RCC 7860 (cell line): ENCODE results near the gene PLAU.
"Not testable (repeated sequence)": the region's sequence is repeated elsewhere in the genome, so short reads cannot be mapped to it uniquely, and the experiment has no call there.

Source experiments
- DNase-seq: peaks from one replicate; pipeline ENCODE4 v3.0.0-alpha.2; 2015; ENCODE audit warnings: low spot score
- FAIRE-seq: peaks from 2 replicates; lab custom pipeline; 2012; peaks lifted over from hg19 to GRCh38; lab: Jason Lieb, UNC

Gene PLAU

DNA sequence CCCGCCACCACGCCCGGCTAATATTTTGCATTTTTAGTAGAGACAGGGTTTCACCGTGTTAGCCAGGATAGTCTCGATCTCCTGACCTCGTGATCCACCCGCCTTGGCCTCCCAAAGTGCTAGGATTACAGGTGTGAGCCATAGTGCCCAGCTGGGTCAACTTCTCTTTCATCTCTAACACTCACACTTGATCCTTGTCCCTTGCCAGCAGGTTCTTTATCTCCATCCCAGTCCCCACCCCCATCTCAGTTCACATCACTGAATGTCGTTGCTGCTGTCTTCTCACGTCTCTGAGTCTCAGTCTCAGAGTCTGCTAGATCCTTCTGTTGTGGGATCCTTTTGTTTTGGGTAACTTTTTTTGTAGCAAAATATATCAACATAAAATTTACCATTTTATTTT is 15.6 kb upstream of the PLAU start:
- not testable (repeated sequence) for FAIRE-seq, DNase-seq

DNA sequence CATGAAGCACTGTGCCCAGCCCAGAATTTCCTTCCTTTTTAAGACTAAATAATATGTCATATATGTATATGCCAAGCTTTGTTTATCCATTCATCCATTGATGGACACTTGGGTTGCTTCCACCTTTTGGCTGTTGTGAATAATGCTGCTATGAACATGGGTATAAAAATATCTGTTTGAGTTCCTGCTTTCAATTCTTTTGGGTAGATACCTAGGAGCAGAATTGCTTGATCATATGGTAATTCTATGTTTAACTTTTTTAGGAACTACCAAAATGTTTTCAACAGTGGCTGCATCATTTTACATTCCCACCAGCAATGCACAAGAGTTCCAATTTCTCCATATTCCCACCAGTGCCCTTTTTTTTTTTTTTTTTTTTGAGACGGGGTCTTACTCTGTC is 13.2 kb upstream of the PLAU start:
- no peak for DNase-seq
- FAIRE-seq: no peak

- FAIRE-seq (no peak), DNase-seq (no peak)
Measured at GRCh38 chr10:73898730-73899410, 12.1 kb upstream of the PLAU start.

- peak; percentile 95 for DNase-seq
- peak; percentile 95 for FAIRE-seq
Measured at GRCh38 chr10:73899423-73899822, 11.5 kb upstream of the PLAU start.

DNA sequence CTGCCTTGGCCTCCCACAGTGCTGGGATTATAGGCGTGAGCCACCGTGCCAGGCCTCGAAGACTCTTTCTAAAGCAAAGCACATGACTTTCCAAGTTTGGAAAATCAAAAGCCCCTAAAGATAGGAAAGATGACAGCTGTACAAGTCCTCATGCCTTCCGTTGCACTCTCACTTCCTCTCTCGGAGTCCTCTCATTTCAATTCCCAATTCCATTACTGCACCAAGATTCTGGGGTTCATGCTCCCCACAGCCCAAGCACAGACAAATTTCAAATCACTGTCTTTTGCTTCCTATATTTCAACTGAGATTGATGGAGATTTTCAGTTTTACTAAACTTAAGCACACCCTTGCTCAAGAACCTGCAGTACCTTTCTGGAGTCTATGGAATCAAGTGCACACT is 10.9 kb upstream of the PLAU start:
- FAIRE-seq: no peak
- no peak for DNase-seq

- FAIRE-seq (no peak), DNase-seq (no peak)
Measured at GRCh38 chr10:73901261-73901660, 9.7 kb upstream of the PLAU start.

DNA sequence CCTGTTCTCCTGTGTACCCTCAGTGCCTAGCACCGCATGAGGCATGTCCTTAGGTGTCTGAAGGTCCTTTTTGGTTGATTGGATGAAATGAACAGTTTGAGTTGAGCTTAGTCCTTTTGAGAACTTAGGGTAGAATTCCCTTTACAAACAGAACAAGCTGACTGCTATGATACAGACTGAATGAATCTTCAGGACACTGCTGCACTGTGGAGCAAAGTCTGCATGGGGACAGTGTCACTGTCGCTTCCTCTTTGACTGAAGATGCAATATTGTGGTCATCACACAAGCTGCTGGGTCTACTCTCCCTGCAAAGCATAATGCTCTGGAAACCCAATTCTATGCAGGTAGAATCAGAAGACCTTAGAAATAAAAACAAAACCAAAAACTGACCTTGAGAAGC is 8.6 kb upstream of the PLAU start:
- DNase-seq (no peak), FAIRE-seq (no peak)

- DNase-seq (no peak), FAIRE-seq (no peak)
Measured at GRCh38 chr10:73905256-73906020, 5.5 kb upstream of the PLAU start.

- DNase-seq (peak; percentile 97), FAIRE-seq (peak; percentile 91)
Measured at GRCh38 chr10:73906524-73907447, 4.1 kb upstream of the PLAU start.

GRCh38 chr10:73907841-73908517 is 3.0 kb upstream of the PLAU start:
- DNase-seq (peak; percentile 91), FAIRE-seq (peak; percentile 85)

- FAIRE-seq: peak; percentile 93
- peak; percentile 98 for DNase-seq
Measured at GRCh38 chr10:73908853-73909539, 1.9 kb upstream of the PLAU start.

DNA sequence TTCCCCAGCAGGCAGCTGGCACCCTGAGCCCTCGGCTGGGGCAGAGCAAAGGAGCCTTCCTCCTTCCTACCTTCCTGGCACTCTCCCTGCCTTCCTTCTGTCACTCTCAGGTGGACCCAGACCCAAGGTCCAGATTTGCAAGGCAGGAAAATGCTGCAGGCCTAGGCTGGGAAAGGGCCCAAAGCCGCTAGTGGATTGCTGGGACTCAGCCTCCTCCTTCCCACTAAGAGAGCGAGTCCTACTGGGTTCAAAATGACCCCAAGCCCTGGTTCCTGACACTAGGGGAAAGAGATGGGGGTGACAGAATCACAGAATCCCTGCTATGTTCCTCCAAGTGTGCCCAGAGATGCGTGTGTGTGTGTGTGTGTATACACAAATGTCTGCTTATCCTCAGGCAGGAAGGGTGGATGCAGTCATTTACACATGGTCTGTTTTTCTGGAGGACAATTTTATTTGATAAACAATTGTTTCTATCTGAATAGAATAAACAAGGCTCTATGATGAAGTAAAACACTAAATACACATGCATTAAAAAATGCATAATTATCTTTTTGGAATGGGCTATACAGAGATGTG is 1.3 kb upstream of the PLAU start:
- DNase-seq: no peak
- FAIRE-seq: no peak

- no peak for DNase-seq
- no peak for FAIRE-seq
Measured at GRCh38 chr10:73910401-73910763, 550 bp upstream of the PLAU start.

- FAIRE-seq (no peak), DNase-seq (no peak)
Measured at GRCh38 chr10:73911553-73912004, 647 bp downstream of the PLAU start.

DNA sequence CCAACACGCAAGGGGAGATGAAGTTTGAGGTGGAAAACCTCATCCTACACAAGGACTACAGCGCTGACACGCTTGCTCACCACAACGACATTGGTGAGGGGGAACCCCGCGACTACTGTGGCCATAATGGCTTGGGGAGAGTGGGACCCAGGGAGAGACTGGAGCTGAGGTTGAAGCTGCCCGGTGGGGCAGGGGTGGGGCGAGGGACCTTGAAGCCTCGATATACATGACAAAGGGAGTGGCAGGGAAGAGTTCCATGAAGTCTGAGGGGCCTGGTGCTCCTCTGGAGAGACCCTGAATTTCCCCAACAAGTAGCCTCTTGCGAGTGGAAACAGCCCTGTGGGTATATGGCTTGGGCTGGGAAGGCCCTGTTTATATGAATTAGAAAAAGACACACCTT is 3.1 kb downstream of the PLAU start:
- no peak for FAIRE-seq
- DNase-seq: no peak

- DNase-seq: no peak
- FAIRE-seq: no peak
Measured at GRCh38 chr10:73915206-73915851, 4.4 kb downstream of the PLAU start.

DNA sequence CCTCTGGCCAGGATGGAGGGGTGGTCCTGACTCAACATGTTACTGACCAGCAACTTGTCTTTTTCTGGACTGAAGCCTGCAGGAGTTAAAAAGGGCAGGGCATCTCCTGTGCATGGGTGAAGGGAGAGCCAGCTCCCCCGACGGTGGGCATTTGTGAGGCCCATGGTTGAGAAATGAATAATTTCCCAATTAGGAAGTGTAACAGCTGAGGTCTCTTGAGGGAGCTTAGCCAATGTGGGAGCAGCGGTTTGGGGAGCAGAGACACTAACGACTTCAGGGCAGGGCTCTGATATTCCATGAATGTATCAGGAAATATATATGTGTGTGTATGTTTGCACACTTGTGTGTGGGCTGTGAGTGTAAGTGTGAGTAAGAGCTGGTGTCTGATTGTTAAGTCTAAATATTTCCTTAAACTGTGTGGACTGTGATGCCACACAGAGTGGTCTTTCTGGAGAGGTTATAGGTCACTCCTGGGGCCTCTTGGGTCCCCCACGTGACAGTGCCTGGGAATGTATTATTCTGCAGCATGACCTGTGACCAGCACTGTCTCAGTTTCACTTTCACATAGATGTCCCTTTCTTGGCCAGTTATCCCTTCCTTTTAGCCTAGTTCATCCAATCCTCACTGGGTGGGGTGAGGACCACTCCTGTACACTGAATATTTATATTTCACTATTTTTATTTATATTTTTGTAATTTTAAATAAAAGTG is 6.0 kb downstream of the PLAU start:
- FAIRE-seq (no peak), DNase-seq (no peak)

- DNase-seq (no peak), FAIRE-seq (no peak)
Measured at GRCh38 chr10:73917566-73918305, 6.8 kb downstream of the PLAU start.
